Measurements from ENCODE around the gene NEIL1. TPM values are rescaled to one million over a fixed set of nuclear protein-coding genes. Genes with fewer than 3 reads are reported as not detected.
"Not testable (repeated sequence)": the region's sequence is repeated elsewhere in the genome, so short reads cannot be mapped to it uniquely, and the experiment has no call there.

Gene NEIL1
- total RNA-seq, 1 donor from 2014 or later = 3.7 TPM

DNA sequence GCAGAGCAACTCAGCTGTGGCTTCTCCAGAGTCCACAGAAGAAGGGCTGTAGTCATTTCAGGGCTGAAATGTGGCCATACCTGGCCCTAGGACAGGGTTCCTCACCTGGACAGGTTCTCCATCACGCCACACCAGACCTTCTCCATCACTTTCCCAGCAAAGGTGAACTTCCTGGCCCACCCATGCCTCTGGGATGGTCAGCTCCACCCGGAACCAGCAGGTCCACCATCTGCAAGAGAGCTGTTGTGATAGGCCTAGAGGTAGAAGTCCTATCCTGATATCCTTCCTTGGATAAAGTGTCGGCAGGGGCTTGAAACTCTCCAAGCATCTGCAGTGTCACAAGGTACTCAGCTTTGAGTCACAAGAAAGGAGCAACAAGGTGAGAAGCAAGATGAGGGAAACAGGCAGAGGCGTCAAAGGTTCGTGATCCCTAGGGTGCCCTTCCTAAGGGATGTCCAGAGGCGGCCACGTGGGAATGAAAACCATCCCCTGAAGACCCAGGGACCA, 20.6 kb downstream of the NEIL1 start:
- Mint-ChIP-seq H3K27ac (peak overlapping the region; percentile 96), H3K36me3 (ENCODE audit: low read depth) (peaks cover 37% of the 10 kb centered on the region), H3K4me1 (peaks cover 24% of the 10 kb centered on the region), H3K9me3 (no peaks in the 10 kb centered on the region), H3K4me3 (peak overlapping the region; percentile 91), H3K27me3 (no peaks in the 10 kb centered on the region)
- intact Hi-C loops (cut with micrococcal nuclease) = loop anchor here (5.0 kb wide), 1 partner anchor 430 kb away; the partner anchor contains the start of gene COX5A
- no peak for DNase-seq

DNA sequence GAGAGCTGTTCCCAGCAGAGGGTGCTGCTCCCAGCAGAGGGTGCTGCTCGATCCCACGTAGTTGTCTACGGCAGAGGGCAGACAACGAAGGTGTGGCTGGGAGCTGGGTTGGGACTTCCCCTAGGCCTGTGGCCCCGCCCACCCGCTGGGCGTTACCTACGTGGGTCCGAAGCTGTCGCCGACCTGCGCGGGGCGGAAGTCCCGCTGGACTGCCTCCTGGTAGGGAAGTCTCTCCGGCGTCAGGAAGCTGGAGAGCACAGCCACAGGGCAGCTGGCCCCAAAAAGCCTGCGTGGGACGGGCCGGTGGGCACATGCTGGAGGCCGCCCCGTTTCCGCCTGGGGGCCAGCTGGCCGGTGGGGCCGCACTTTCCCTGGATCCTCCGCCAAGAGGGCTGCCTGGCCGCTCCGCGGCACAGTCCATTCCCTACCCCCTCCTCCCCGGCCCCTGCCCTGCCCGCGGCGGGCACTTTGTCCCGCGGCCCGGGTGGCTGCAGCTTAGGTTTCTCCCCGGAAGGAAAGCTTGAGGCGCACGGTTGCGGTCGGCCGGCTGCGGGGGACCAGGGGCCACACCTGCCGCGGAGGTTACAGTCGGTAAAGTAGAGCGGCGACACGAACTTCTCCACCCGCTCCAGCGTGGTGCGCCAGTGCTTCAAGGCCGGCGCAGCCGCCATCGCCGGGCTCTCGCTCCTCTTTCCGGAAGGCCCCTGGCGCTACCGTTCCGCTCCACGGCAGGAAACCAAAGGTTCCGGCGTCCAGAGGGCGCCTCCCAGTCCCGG, 21.3 kb downstream of the NEIL1 start, which contains the start of gene MAN2C1:
MAN2C1 (minus strand) TSS at position 695 of the 776 bp plus-strand sequence; CDS start at position 671, 24 bp downstream.
- intact Hi-C loops (cut with micrococcal nuclease) = loop anchor here (1.0 to 5.0 kb wide), 4 partner anchors 83 to 431 kb away; partner anchors contain the start of genes COX5A and SIN3A
- peaks cover 39% of the 10 kb centered on the region for H3K36me3 Mint-ChIP-seq (ENCODE audit: low read depth)
- H3K4me3 Mint-ChIP-seq = peak within 1 kb of the TSS; percentile 91
- no peaks in the 10 kb centered on the region for H3K9me3 Mint-ChIP-seq
- peaks cover 24% of the 10 kb centered on the region for H3K4me1 Mint-ChIP-seq
- H3K27ac Mint-ChIP-seq = peak within 1 kb of the TSS; percentile 96
- DNase-seq = peak; percentile 98
- H3K27me3 Mint-ChIP-seq = no peaks in the 10 kb centered on the region

DNA sequence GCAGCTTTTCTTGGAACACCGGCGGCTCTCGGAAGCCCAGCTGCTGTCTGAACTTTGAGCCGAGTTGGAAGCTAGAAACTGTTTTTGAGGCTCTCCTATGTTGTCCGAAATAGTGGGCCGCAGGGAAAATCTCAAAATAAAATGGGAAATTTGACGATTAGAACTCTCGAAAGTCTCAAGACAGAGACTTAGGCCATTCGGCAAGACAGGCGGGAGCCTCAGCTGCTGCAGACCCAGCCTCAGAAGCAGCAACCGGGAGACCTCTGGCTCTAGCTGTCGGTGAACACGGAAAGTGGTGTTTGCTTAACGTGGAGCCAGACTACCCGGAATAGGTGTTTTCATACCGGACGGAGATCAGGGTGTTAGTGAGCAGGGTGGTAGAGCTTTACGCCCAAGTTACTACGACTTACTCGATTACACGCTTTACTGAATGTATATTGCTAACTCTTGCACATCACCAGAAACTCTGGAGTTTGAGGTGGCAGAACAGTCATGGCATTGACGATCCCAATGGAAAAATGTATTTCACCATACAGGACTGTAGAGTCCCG, 21.9 kb downstream of the NEIL1 start:
- Mint-ChIP-seq H3K36me3 (ENCODE audit: low read depth) (peaks cover 41% of the 10 kb centered on the region), H3K4me1 (peaks cover 24% of the 10 kb centered on the region), H3K27ac (peak overlapping the region; percentile 96), H3K9me3 (no peaks in the 10 kb centered on the region), H3K4me3 (peak overlapping the region; percentile 91), H3K27me3 (no peaks in the 10 kb centered on the region)
- no peak for DNase-seq
- intact Hi-C loops (cut with micrococcal nuclease) = loop anchor here (1.0 to 5.0 kb wide), 4 partner anchors 83 to 431 kb away; partner anchors contain the start of genes COX5A and SIN3A

DNA sequence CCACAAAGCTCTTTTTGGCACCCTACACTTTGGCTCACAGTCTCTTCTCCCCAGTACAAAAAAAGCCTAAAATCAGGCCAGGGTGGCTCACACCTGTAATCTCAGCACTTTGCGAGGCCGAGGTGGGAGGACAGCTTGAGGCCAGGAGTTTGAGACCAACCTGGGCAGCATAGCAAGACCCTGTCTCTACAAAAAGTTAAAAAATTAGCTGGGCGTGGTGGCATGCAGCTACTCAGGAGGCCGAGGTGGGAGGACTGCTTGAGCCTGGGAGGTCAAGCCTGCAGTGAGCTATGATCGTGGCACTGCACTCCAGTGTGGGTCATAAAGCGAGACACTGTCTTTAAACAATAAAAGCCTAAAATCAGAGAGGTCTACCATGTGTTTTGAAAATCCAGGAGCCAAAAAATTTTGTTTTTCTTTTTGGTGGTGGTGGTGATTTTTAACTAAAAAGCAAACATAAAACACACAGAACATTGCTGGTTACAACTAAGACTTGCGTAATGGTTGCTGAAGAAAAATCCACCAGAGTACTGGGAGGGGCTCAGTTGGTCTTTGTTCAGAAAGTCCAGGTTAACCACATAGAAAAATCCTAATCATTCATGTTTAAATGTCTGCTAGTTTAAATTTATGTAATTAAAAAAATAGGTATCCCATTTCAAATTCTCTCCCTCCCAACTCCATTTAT, 23.2 kb downstream of the NEIL1 start:
- Mint-ChIP-seq H3K27me3 (no peaks in the 10 kb centered on the region), H3K36me3 (ENCODE audit: low read depth) (peaks cover 41% of the 10 kb centered on the region), H3K9me3 (no peaks in the 10 kb centered on the region), H3K4me1 (peaks cover 24% of the 10 kb centered on the region), H3K27ac (peak overlapping the region; percentile 37), H3K4me3 (peak overlapping the region; percentile 91)
- DNase-seq = no peak
- intact Hi-C loops (cut with micrococcal nuclease) = loop anchor here (5.0 kb wide), 1 partner anchor 433 kb away; the partner anchor contains the start of gene COX5A

DNA sequence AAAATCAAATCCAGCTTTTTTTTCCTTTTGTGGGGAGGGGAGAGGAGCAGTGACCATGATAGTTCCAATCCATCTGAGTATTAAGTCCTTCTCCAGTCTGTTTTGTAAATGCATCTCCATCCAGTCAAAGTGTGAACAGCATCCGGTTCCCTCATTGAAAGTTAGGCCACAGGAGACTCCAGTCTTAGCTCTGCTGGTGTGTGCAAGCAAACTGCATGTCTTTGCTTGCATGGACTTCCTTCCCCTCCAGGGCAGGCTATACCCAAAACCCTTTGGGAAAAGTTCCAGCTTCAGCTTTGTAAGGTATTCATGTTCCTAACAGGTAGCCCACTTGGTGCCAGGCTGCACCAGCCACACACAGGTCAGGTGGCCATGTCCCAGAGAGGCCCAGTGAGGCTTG, 24.6 kb downstream of the NEIL1 start:
- Mint-ChIP-seq H3K36me3 (ENCODE audit: low read depth) (peaks cover 51% of the 10 kb centered on the region), H3K4me3 (no peak overlapping the region), H3K27ac (no peak overlapping the region), H3K9me3 (no peaks in the 10 kb centered on the region), H3K4me1 (peaks cover 24% of the 10 kb centered on the region), H3K27me3 (no peaks in the 10 kb centered on the region)
- DNase-seq = no peak
- intact Hi-C loops (cut with micrococcal nuclease) = no loop called here

DNA sequence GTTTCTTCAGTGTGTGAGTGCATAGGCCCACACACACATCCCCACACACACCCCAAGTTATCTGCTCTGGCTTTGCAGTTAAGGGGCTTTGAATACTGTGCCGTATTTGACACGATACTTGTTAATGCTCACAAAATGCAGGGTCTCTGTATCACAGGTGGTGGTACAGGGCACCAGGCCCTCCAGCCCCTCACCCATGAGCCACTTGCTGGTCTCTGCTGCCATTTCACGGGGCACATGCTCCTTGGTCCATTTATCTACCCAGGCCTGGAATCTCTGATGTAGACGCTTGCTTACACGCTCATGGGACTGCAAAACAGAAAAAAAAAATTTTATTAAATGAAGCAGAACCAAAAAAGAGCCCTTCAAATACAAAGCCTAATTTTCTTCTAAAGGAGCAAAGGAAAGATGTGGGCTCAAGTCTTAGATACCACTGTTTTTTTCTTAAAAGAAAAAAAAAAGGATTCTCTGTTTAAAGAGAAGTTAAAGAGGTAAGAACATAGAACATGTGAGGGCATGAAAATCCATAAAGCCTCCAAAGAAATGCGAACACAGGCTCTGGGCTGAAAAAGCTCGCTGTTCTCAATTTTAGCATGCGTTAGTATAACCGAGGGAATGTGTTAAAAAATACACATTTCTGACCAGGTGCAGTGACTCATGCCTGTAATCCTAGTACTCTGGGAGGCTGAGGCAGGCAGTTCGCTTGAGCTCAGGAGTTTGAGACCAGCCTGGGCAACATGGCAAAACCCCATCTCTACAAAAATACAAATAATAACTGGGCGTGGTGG, 25.3 kb downstream of the NEIL1 start:
- Mint-ChIP-seq H3K27ac (no peak overlapping the region), H3K4me1 (peaks cover 21% of the 10 kb centered on the region), H3K36me3 (ENCODE audit: low read depth) (peaks cover 55% of the 10 kb centered on the region), H3K9me3 (no peaks in the 10 kb centered on the region), H3K4me3 (no peak overlapping the region), H3K27me3 (no peaks in the 10 kb centered on the region)
- intact Hi-C loops (cut with micrococcal nuclease) = no loop called here
- DNase-seq = no peak

DNA sequence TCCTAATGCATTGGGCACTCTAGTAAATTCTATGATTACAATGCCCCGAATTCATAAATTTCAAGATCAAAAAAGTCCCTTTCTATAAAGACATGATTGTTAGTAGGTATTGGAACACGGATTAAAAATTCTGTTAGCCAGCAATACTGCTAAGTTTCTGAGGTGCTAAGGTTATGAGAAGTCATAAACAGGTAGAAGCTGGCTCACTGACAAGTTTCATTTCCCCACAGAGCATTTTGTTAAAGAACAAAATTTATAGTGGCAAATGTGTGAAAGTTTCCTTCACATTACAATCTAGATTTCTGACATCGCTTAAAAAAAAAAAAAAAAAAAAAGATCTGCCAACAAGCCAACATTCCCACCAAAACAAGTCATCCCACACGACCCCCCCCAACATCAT, 33.9 kb downstream of the NEIL1 start:
- Mint-ChIP-seq H3K27ac (no peak overlapping the region), H3K4me1 (peaks cover 3% of the 10 kb centered on the region), H3K36me3 (ENCODE audit: low read depth) (peaks cover 64% of the 10 kb centered on the region), H3K4me3 (no peak overlapping the region), H3K27me3 (no peaks in the 10 kb centered on the region), H3K9me3 (no peaks in the 10 kb centered on the region)
- DNase-seq = no peak
- intact Hi-C loops (cut with micrococcal nuclease) = no loop called here

DNA sequence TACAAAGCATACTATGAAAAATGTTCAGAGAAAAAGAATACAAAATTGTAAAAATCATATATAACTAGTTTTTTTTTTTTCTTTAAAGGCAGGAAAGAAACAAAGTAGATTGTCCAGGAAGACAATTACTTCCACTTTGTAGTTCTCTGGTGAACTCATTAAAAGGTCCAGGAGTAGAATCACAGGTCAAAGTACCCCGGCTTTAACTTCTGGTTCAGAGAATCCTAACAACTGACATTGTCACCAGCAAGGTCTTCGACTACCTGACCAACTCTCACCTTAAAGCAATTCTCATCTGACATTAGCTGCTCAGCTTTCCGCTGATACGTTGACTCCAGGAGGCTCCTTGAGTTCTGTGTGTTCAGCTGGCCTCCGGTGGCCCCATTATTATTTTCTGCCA, 37.1 kb downstream of the NEIL1 start:
- DNase-seq; H3K9me3 Mint-ChIP-seq; H3K4me3 Mint-ChIP-seq; H3K27me3 Mint-ChIP-seq; H3K4me1 Mint-ChIP-seq; H3K27ac Mint-ChIP-seq; intact Hi-C loops (cut with micrococcal nuclease): not testable (repeated sequence)
- peaks cover 61% of the 10 kb centered on the region for H3K36me3 Mint-ChIP-seq (ENCODE audit: low read depth)

DNA sequence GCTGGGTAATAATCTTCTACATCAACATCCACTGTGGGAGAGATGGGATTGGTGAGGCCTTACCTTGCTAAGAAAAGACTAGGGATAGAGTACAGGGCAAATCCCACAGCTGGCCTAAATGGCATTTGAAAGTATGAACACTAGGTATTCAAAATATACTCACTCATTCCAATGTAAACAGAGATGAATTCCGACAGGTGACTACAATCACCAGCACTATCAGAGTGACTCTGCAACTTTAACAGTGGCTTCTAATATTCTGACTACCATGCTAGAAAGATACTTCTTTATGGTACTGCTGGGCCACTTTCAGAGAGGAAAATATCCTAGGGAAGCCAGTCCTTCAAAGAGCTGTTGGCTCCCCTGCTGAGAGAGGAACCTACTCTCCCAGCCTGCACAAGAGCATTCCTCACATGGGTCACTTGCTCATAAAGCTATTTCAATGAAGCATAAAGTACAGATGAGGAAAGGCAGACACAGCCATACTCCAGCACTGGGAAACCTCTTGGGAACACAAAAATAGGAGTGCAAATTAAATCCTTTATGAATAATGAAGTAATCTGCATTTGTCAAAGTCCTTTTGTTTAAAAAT, 43.0 kb downstream of the NEIL1 start:
- Mint-ChIP-seq H3K9me3 (no peaks in the 10 kb centered on the region), H3K27me3 (no peaks in the 10 kb centered on the region), H3K36me3 (ENCODE audit: low read depth) (peaks cover 60% of the 10 kb centered on the region)

DNA sequence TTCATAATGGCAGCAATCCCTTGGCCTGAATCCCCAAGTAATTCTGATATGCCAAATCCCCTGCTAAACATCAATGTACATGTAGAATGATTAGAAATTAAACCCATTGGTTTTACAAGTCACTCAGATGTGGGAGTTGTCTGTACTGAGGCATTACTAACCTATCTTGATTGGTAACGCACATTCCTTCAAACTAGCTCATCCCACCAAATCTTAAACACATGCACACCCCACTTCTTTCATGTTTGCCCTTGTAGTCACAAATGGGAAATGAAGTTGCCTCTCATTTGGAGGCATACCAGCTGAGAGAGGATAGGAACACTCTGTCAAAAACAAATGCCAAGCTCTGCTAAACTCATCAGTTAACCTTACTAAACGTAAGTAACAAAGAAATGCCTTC, 50.7 kb downstream of the NEIL1 start:
- intact Hi-C loops (cut with micrococcal nuclease) = no loop called here
- H3K4me3 Mint-ChIP-seq = no peak overlapping the region
- H3K4me1 Mint-ChIP-seq = peaks cover 9% of the 10 kb centered on the region
- no peak overlapping the region for H3K27ac Mint-ChIP-seq
- no peaks in the 10 kb centered on the region for H3K27me3 Mint-ChIP-seq
- no peaks in the 10 kb centered on the region for H3K9me3 Mint-ChIP-seq
- DNase-seq = no peak
- peaks cover 66% of the 10 kb centered on the region for H3K36me3 Mint-ChIP-seq (ENCODE audit: low read depth)

More for the DNA sequence above, 43.0 kb downstream of the NEIL1 start:
- Mint-ChIP-seq H3K4me3 (no peak overlapping the region), H3K27ac (no peak overlapping the region), H3K4me1 (peaks cover 13% of the 10 kb centered on the region)
- no peak for DNase-seq
- intact Hi-C loops (cut with micrococcal nuclease) = no loop called here

DNA sequence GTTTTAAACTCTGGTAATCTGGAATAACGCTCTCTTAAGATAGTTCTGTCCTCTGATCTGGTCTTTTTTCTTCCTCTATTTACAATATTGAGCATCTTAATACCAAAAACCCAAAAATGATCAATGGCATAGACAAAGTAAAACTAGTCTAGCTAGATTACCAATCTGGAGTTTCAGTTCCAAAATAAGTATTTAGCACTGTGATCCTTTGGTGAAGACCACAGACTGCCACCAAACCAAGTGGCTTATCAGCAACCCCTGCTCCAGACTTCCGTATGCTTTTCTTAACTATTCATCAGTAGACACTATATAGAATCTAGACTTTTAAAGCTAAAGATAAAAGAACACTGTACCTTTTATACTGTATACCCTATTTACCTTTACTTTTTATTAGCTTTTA, 57.1 kb downstream of the NEIL1 start:
- H3K9me3 Mint-ChIP-seq = no peaks in the 10 kb centered on the region
- no peak overlapping the region for H3K4me3 Mint-ChIP-seq
- no peak for DNase-seq
- no peak overlapping the region for H3K27ac Mint-ChIP-seq
- H3K36me3 Mint-ChIP-seq (ENCODE audit: low read depth) = peaks cover 55% of the 10 kb centered on the region
- H3K4me1 Mint-ChIP-seq = peaks cover 4% of the 10 kb centered on the region
- no peaks in the 10 kb centered on the region for H3K27me3 Mint-ChIP-seq
- intact Hi-C loops (cut with micrococcal nuclease) = no loop called here

Data from activated CD4-positive, alpha-beta T cell treated with anti-CD3 and anti-CD28 coated beads, Interleukin-2, amount 10 ng/mL, durations not matched to agents 24 days and 14 days (primary cell).